Liver (tissue), 9 donors: ENCODE results near the gene PPY. TPM values are rescaled to one million over a fixed set of nuclear protein-coding genes. Genes with fewer than 3 reads are reported as not detected.

Experiments used
- DNase-seq: peaks from one replicate; pipeline ENCODE4 v3.0.0-alpha.2; 2017; ENCODE audit warnings: low spot score
- H3K27ac ChIP-seq, 2 donors: one replicate each; pipeline ENCODE4 v1.7.0; 2013; ENCODE audit warnings: inconsistent platforms in 2 of 2, low read length in 2 of 2, control low read depth in 1 of 2, low read depth in 1 of 2, mild to moderate bottlenecking in 1 of 2
- H3K27me3 ChIP-seq, 4 donors: one replicate each; pipeline versions ENCODE4 v1.6.1 to v1.7.0; 2013; ENCODE audit warnings: low read length in 3 of 4, inconsistent platforms in 1 of 4, mild to moderate bottlenecking in 1 of 4, moderate library complexity in 1 of 4; ENCODE audit not compliant: control insufficient read depth in 4 of 4, insufficient read depth in 4 of 4
- H3K36me3 ChIP-seq, 4 donors: one replicate each; pipeline versions ENCODE4 v1.6.1 to v1.7.0; 2013; ENCODE audit warnings: low read length in 3 of 4, mild to moderate bottlenecking in 3 of 4, low read depth in 1 of 4, moderate library complexity in 1 of 4; ENCODE audit not compliant: control insufficient read depth in 4 of 4, insufficient read depth in 3 of 4
- H3K4me1 ChIP-seq, 4 donors: one replicate each; pipeline versions ENCODE4 v1.6.1 to v1.7.0; 2013; ENCODE audit warnings: low read length in 3 of 4, mild to moderate bottlenecking in 3 of 4, moderate library complexity in 1 of 4; ENCODE audit not compliant: control insufficient read depth in 4 of 4, insufficient read depth in 4 of 4
- H3K4me3 ChIP-seq, 3 donors: one replicate each; pipeline versions ENCODE4 v1.6.1 to v1.7.0; 2013; ENCODE audit warnings: low read length in 3 of 3, control low read depth in 1 of 3, low read depth in 1 of 3, mild to moderate bottlenecking in 1 of 3
- H3K9ac ChIP-seq, 2 donors: one replicate each; pipeline ENCODE4 v1.7.0; 2013; ENCODE audit warnings: low read length in 2 of 2, mild to moderate bottlenecking in 2 of 2, moderate library complexity in 2 of 2, control low read depth in 1 of 2, low read depth in 1 of 2
- H3K9me3 ChIP-seq, 4 donors: one replicate each; pipeline versions ENCODE4 v1.6.1 to v1.7.0; 2013; ENCODE audit warnings: low read length in 3 of 4; ENCODE audit not compliant: control insufficient read depth in 4 of 4
- ATF3 ChIP-seq: IDR thresholded peaks from 2 replicates; pipeline ENCODE4 v1.6.1; 2016; ENCODE audit warnings: antibody characterized with exemption
- EGR1 ChIP-seq, 2 donors: IDR thresholded peaks; 2 replicates each; pipeline ENCODE4 v1.6.1; 2016 to 2018; ENCODE audit warnings: antibody characterized with exemption in 2 of 2, low read depth in 2 of 2
- FOXA1 ChIP-seq: IDR thresholded peaks from 2 replicates; pipeline ENCODE4 v1.6.1; 2016; ENCODE audit warnings: antibody characterized with exemption
- FOXA2 ChIP-seq: IDR thresholded peaks from 2 replicates; pipeline ENCODE4 v1.6.1; 2016; ENCODE audit warnings: antibody characterized with exemption
- GABPA ChIP-seq, 2 donors: IDR thresholded peaks in 1 of 2; conservative IDR thresholded peaks in 1 of 2; 2 replicates each; pipeline ENCODE4 v1.6.1; 2016; ENCODE audit warnings: antibody characterized with exemption in 2 of 2, mild to moderate bottlenecking in 1 of 2, moderate library complexity in 1 of 2
- HNF4A ChIP-seq, 2 donors: conservative IDR thresholded peaks; 2 replicates each; pipeline ENCODE4 v1.6.1; 2016; ENCODE audit warnings: antibody characterized with exemption in 2 of 2, mild to moderate bottlenecking in 2 of 2
- HNF4G ChIP-seq: IDR thresholded peaks from 2 replicates; pipeline ENCODE4 v1.6.1; 2016; ENCODE audit warnings: antibody characterized with exemption
- JUND ChIP-seq, 2 donors: IDR thresholded peaks; 2 replicates each; pipeline ENCODE4 v1.6.1; 2016; ENCODE audit warnings: antibody characterized with exemption in 2 of 2
- NR2F2 ChIP-seq: IDR thresholded peaks from 2 replicates; pipeline ENCODE4 v1.6.1; 2016; ENCODE audit warnings: antibody characterized with exemption
- RAD21 ChIP-seq, 2 donors: IDR thresholded peaks; 2 replicates each; pipeline ENCODE4 v1.6.1; 2016; ENCODE audit warnings: antibody characterized with exemption in 2 of 2, mild to moderate bottlenecking in 2 of 2
- RXRA ChIP-seq, 2 donors: IDR thresholded peaks; 2 replicates each; pipeline ENCODE4 v1.6.1; 2017 to 2018; ENCODE audit warnings: antibody characterized with exemption in 2 of 2, mild to moderate bottlenecking in 1 of 2
- SP1 ChIP-seq: IDR thresholded peaks from 2 replicates; pipeline ENCODE4 v1.6.1; 2018; ENCODE audit warnings: antibody characterized with exemption, mild to moderate bottlenecking
- TAF1 ChIP-seq: conservative IDR thresholded peaks from 2 replicates; pipeline ENCODE4 v1.6.1; 2016; ENCODE audit warnings: antibody characterized with exemption, mild to moderate bottlenecking
- YY1 ChIP-seq: IDR thresholded peaks from 2 replicates; pipeline ENCODE4 v1.6.1; 2016; ENCODE audit warnings: antibody characterized with exemption, mild to moderate bottlenecking
- WGBS: extraction: QIAGEN DNeasy Blood & Tissue Kit; methylation state at CpG from one replicate; pipeline ENCODE4 v1.1.7; 2013; 5-methylcytosine and 5-hydroxymethylcytosine counted together
- polyA plus RNA-seq, 2 donors: library from polyadenylated mRNA; stranded (reverse) in 1 of 2; unstranded in 1 of 2; fragments of 200-250 nt in 1 of 2; fragments of >200 nt in 1 of 2; fragmentation: Nextera tagmentation in 1 of 2; extraction: Ambion mirVana in 1 of 2; gene quantifications; one replicate each; pipeline versions ENCODE4 v1.2.1 to v1.2.3, GENCODE V29; 2013 to 2015
- total RNA-seq, 2 donors: library from RNA; depleted of rRNA; stranded (reverse); fragments of >200 nt; gene quantifications; one replicate each; pipeline ENCODE4 v1.2.3, GENCODE V29; 2014
- TF ChIP-seq, protein P1 (sequence below): IDR thresholded peaks from 2 replicates; pipeline ENCODE4 v1.6.1; 2016; ENCODE audit warnings: antibody characterized with exemption
- TF ChIP-seq, protein P2 (sequence below): IDR thresholded peaks from 2 replicates; pipeline ENCODE4 v1.6.1; 2016; ENCODE audit warnings: antibody characterized with exemption
- TF ChIP-seq, protein P3 (sequence below): fragments of 150-350 bp; IDR thresholded peaks from 2 replicates; pipeline ENCODE4 v1.5.1; 2017; ENCODE audit warnings: improper control_type of control experiment, low read depth, low read length; ENCODE audit not compliant: missing input control
- TF ChIP-seq, protein P4 (sequence below): IDR thresholded peaks from 2 replicates; pipeline ENCODE4 v1.6.1; 2016; ENCODE audit warnings: antibody characterized with exemption, mild to moderate bottlenecking
- donor health status: healthy.
- donor health status: healthy.
- donor health status: healthy.
- donor health status: healthy.
- donor health status: healthy.

The PPY gene
- total and polyA plus RNA-seq, 4 donors, result not detected

GRCh38 chr17:43987131-43988021 is 45.1 kb upstream of the PPY start:
- Histone ChIP-seq H3K9ac (no peak overlapping the region), H3K4me1 (peaks cover 0 to 10% (median 7%) of the 10 kb centered on the region in 4 donors), H3K4me3 (no peak overlapping the region), H3K9me3 (no peaks in the 10 kb centered on the region), H3K36me3 (no peaks in the 10 kb centered on the region), H3K27ac (no peak overlapping the region), H3K27me3 (no peaks in the 10 kb centered on the region)
- TF ChIP-seq JUND (IDR thresholded peaks at IDR 0.05), result no peak
- TF ChIP-seq ATF3, result no peak
- TF ChIP-seq HNF4G, result no peak
- TF ChIP-seq NR2F2, result no peak
- no peak for TF ChIP-seq FOXA1
- TF ChIP-seq, protein P1, sequence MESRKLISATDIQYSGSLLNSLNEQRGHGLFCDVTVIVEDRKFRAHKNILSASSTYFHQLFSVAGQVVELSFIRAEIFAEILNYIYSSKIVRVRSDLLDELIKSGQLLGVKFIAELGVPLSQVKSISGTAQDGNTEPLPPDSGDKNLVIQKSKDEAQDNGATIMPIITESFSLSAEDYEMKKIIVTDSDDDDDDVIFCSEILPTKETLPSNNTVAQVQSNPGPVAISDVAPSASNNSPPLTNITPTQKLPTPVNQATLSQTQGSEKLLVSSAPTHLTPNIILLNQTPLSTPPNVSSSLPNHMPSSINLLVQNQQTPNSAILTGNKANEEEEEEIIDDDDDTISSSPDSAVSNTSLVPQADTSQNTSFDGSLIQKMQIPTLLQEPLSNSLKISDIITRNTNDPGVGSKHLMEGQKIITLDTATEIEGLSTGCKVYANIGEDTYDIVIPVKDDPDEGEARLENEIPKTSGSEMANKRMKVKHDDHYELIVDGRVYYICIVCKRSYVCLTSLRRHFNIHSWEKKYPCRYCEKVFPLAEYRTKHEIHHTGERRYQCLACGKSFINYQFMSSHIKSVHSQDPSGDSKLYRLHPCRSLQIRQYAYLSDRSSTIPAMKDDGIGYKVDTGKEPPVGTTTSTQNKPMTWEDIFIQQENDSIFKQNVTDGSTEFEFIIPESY, result no peak
- no peak for TF ChIP-seq EGR1 (IDR thresholded peaks at IDR 0.05; ENCODE audit: low read depth in 2 of 2)
- no peak for TF ChIP-seq FOXA2
- TF ChIP-seq YY1, result no peak
- no peak for TF ChIP-seq RAD21 (IDR thresholded peaks at IDR 0.05)
- TF ChIP-seq RXRA (IDR thresholded peaks at IDR 0.05), result no peak
- TF ChIP-seq, protein P2, sequence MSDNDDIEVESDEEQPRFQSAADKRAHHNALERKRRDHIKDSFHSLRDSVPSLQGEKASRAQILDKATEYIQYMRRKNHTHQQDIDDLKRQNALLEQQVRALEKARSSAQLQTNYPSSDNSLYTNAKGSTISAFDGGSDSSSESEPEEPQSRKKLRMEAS, result no peak
- TF ChIP-seq, protein P3, sequence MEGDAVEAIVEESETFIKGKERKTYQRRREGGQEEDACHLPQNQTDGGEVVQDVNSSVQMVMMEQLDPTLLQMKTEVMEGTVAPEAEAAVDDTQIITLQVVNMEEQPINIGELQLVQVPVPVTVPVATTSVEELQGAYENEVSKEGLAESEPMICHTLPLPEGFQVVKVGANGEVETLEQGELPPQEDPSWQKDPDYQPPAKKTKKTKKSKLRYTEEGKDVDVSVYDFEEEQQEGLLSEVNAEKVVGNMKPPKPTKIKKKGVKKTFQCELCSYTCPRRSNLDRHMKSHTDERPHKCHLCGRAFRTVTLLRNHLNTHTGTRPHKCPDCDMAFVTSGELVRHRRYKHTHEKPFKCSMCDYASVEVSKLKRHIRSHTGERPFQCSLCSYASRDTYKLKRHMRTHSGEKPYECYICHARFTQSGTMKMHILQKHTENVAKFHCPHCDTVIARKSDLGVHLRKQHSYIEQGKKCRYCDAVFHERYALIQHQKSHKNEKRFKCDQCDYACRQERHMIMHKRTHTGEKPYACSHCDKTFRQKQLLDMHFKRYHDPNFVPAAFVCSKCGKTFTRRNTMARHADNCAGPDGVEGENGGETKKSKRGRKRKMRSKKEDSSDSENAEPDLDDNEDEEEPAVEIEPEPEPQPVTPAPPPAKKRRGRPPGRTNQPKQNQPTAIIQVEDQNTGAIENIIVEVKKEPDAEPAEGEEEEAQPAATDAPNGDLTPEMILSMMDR, result no peak
- no peak for TF ChIP-seq TAF1
- TF ChIP-seq GABPA (IDR thresholded peaks at IDR 0.05 in 1 of 2, conservative IDR thresholded peaks at IDR 0.05 in 1 of 2), result no peak
- DNase-seq, result no peak
- WGBS, result 75% methylated on average over 12 of the region's 12 CpGs

- no peaks in the 10 kb centered on the region for H3K27me3 ChIP-seq
- TF ChIP-seq NR2F2 (no peak), SP1 (no peak), YY1 (no peak), GABPA (IDR thresholded peaks at IDR 0.05 in 1 of 2, conservative IDR thresholded peaks at IDR 0.05 in 1 of 2) (no peak), FOXA1 (no peak), JUND (IDR thresholded peaks at IDR 0.05) (no peak), ATF3 (no peak), RAD21 (IDR thresholded peaks at IDR 0.05) (no peak), FOXA2 (no peak), HNF4A (conservative IDR thresholded peaks at IDR 0.05) (no peak)
- TF ChIP-seq, protein P1, result no peak
- TF ChIP-seq, protein P2, result no peak
- TF ChIP-seq, protein P4, sequence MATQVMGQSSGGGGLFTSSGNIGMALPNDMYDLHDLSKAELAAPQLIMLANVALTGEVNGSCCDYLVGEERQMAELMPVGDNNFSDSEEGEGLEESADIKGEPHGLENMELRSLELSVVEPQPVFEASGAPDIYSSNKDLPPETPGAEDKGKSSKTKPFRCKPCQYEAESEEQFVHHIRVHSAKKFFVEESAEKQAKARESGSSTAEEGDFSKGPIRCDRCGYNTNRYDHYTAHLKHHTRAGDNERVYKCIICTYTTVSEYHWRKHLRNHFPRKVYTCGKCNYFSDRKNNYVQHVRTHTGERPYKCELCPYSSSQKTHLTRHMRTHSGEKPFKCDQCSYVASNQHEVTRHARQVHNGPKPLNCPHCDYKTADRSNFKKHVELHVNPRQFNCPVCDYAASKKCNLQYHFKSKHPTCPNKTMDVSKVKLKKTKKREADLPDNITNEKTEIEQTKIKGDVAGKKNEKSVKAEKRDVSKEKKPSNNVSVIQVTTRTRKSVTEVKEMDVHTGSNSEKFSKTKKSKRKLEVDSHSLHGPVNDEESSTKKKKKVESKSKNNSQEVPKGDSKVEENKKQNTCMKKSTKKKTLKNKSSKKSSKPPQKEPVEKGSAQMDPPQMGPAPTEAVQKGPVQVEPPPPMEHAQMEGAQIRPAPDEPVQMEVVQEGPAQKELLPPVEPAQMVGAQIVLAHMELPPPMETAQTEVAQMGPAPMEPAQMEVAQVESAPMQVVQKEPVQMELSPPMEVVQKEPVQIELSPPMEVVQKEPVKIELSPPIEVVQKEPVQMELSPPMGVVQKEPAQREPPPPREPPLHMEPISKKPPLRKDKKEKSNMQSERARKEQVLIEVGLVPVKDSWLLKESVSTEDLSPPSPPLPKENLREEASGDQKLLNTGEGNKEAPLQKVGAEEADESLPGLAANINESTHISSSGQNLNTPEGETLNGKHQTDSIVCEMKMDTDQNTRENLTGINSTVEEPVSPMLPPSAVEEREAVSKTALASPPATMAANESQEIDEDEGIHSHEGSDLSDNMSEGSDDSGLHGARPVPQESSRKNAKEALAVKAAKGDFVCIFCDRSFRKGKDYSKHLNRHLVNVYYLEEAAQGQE, result no peak
These were observed 44.1 kb upstream of the PPY start for GRCh38 chr17:43986225-43986981.

More at GRCh38 chr17:43986225-43986981, 44.1 kb upstream of the PPY start:
- peaks cover 0 to 10% (median 7%) of the 10 kb centered on the region in 4 donors for H3K4me1 ChIP-seq
- 94% methylated on average over 7 of the region's 7 CpGs for WGBS
- DNase-seq, result no peak
- H3K9ac ChIP-seq, result no peak overlapping the region
- no peaks in the 10 kb centered on the region for H3K9me3 ChIP-seq
- H3K36me3 ChIP-seq, result no peaks in the 10 kb centered on the region
- H3K4me3 ChIP-seq, result no peak overlapping the region
- no peak overlapping the region for H3K27ac ChIP-seq
